Raji (cell line): ENCODE data around the gene BCAP31.

ENCODE experiments used
- POLR2A ChIP-seq: IDR thresholded peaks from 2 replicates; pipeline ENCODE4 v1.6.1; 2011; ENCODE audit warnings: low read depth, low read length, control low read depth; ENCODE audit not compliant: insufficient read depth

BCAP31 gene

DNA sequence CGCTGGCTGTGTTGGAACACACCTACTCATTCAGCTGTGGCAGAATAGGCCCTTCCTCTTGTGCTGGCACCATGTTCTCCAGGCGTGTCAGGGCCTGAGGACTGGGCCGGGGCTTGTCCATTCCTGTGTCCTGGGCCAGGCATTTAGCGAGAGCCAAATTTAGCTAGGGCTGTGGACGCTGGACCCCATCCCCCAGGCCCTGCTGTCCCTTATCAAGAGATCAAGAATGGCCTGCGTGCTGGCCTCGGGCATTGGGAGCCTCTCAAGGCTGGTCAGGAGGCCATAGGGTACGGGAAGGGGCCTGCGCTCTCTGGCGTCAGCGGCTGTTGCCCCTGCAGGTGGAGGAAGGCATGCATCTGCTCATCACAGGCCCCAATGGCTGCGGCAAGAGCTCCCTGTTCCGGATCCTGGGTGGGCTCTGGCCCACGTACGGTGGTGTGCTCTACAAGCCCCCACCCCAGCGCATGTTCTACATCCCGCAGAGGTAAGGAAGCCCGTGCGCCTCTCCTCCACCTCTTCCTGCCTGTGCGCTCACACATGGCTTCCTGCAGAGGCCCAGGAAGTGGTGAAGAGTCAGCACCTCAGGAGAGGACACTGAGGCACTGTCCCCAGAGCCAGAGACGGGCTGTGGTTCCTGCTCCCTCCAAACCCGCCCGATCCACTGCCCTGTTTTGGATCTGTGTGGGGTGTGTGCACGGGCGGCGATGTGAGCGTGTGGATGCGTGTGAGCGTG is 15.7 kb upstream of the BCAP31 start:
- TF ChIP-seq POLR2A = no peak

DNA sequence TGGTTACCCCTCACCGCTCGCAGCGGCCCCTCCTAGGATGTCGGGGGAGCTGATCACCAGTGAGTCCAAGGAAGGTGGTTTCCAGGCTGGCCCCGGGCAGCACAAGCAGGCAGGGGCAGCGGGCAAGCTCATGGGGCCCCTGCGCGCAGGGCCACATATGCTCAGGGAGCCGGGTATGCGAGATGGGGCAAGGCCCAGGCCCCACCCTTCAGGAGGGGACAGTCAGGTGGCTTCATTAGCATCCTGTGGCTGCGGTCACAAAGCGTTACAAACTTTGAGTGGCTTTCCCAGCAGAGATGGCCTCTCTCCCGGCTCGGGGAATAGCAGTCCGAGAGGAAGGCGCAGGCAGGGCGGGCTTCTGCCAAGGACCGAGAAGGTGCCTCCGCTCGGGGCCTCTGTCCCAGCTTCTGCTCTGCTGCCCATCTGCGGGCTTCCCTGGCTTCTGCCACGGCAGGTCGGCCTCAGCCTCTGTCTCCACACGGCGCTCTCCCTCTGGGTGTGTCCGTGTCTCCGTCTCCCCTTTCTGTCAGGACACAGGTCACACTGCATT is 13.9 kb upstream of the BCAP31 start:
- TF ChIP-seq POLR2A = no peak

DNA sequence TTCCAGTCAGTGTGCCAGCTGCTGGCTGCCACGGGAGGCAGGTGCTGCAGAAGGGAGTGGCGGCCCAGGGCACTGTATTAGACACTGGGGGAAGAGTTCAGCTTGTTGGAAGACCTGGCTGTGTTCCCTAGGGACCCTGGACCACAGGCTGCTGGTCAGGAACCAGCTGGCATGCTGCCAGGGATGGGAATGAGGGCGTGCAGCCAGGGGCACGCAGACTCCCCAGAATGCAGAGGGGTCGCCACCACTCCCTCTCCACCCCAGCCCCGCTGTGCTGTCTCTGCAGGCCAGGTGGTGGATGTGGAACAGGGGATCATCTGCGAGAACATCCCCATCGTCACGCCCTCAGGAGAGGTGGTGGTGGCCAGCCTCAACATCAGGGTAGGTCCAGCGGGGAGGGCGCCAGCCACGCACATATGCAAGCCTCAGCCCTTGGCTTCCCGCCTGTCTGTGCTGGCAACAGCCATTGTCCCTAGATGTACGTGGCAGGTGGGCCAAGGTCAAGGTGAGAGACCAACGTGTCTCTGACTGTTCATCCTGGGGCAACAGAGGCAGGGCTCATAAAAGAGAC is 12.8 kb upstream of the BCAP31 start:
- no peak for TF ChIP-seq POLR2A

DNA sequence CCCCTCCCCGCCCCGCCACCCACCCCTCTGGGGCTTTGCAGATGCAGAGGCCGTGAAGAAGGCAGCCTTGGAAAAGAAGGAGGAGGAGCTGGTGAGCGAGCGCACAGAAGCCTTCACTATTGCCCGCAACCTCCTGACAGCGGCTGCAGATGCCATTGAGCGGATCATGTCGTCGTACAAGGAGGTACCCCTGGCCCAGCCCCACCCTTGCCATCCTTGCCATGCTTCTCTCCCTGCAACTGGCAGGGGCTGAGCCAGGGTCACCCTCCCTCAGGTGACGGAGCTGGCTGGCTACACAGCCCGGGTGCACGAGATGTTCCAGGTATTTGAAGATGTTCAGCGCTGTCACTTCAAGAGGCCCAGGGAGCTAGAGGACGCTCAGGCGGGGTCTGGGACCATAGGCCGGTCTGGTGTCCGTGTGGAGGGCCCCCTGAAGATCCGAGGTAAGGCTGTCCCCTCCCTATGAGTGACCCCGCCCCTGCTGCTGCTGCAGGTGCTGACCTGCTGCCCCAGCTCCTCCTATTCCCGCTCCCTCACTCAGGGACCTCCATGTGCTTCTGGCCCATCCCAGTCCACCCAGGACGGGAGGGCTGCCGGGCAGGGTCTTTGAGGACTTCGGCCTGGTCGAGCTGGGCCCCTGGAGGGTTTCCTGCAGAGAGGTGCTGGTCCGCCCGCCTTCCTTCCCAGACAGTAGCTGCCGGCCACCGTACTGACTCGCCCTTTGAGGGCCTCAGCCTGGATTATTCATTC is 12.1 kb upstream of the BCAP31 start:
- TF ChIP-seq POLR2A = no peak

DNA sequence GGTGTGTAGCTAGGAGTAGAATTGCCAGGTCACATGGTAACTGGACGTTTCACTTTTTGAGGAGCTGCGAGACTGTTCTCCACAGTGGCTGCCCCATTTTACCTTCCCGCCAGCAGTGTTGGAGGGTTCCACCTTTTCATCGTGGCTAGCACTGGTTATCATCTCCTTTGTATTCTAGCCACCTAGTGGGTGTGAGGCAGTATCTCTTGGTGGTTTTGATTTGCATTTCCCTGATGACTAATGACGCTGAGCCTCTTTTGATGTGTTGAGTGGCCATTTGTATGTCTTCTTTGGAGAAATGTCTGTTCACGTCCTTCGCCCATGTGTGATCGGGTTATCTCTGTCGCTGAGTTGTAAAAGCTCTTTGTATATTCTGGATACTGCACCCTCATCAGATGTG is 11.1 kb upstream of the BCAP31 start:
- no peak for TF ChIP-seq POLR2A

DNA sequence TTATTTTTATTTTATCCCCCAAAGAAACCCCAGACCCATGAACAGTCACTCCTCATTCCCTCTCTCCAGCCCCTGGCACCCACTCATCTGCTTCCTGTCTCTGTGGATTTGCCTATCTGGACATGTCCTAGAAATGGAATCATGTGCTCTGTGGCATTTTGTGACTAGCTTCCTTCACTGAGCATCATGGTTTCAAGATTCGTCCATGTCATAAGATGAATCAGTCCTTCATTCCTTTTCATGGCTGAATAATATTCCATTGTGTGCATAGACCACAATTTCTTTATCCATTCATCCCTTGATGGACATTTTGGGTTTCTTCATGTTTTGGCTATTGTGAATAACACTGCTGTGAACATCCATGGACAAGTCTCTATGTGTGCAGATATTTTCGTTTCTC is 10.7 kb upstream of the BCAP31 start:
- no peak for TF ChIP-seq POLR2A

DNA sequence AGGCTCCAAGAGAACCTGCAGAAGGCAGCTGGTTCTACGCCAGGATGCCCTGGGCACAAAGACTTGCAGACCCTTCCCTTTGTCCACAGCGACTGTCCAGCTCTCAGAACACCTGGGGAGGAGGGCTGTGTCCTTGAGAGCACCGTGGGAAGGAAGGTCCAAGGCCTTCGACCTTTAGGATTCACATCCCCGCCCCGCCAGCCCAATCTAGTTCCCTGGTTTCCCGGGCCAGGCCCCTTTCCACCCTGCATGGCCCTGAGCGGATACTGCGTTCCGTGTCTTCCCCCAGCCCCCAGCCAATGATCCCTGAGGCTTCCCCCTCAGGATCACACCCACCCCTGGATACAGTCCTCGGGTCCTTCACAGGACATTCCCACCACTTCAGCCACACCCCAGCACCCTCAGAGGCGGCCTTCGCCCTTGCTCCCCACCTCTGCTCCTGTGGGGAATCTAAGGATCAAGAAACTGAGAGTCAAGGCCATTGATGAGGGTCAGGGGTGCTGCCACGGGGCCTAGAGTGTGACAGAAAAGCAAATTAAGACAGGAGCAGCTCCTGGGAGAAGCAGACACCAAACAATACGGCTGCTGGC is 9.6 kb upstream of the BCAP31 start:
- TF ChIP-seq POLR2A = no peak

DNA sequence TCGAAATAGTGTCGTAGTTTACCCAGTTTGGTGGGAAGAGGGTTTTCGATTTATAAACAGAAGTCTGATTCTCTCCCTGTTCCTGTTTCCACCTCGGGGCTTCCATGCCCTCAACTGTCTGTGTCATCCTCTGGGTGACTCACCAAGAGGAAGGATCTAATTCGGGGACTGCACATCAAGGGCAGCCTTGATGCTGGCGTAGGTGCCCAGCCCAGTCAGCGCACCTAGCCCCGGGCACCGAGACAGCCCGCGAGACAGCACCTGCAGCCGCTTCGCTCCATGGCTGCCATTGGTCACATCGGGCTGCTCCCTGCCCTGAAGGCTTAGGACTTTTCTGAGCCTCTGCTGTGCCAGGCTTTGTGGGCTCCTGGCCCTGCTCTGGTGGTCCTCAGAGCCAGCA is 8.2 kb upstream of the BCAP31 start:
- TF ChIP-seq POLR2A = no peak

DNA sequence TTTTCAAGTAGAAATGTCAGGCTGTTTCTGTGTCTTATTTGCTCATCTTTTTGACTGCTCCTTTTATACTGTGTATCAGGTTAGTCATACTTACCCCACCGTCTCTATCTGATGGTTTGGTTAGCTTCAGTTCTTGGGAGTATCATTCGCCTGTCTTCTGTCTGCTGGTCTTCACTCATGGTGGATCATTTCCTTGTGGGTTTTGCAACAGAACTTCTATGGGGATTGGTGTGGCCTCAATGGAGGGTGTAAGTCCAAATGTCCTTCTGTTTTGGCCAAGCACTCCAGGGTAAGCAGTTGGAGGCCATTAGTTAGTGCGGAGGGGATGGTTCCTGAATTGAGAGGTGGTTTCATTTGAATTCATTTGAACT is 7.6 kb upstream of the BCAP31 start:
- TF ChIP-seq POLR2A = no peak

DNA sequence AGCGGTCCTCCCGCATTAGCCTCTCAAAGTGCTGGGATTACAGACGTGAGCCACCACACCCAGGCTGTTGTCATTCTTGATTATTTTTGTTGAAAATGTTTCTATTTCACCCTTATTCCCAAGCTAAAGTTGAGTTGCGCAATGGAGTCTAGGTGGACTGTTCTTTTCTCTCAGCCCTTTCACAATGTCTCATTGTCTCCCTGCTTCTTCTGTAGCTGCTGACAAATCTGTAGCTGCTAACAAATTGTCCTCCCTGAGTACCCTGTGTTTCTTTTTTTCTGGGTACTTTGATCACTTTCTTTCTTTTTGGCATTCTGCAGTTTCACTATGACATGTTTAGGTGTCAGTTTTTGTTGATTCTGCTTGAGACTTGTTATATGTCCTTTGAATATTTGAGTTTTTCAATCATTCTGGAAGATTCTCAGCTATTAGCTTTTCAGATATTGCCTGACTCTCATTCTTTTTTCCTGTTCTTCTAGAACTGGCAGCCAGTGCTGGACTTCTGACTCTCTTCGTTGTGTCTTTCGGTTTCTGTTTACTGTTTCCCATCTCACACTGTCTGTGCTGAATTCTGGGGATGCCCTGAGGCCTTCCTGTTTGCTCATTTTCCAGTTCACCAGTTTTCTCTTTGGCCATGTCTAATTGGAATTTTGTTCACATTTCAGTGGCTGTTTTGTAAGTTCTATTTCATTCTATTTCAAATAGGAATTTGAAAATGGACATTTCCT is 7.1 kb upstream of the BCAP31 start:
- TF ChIP-seq POLR2A = no peak

DNA sequence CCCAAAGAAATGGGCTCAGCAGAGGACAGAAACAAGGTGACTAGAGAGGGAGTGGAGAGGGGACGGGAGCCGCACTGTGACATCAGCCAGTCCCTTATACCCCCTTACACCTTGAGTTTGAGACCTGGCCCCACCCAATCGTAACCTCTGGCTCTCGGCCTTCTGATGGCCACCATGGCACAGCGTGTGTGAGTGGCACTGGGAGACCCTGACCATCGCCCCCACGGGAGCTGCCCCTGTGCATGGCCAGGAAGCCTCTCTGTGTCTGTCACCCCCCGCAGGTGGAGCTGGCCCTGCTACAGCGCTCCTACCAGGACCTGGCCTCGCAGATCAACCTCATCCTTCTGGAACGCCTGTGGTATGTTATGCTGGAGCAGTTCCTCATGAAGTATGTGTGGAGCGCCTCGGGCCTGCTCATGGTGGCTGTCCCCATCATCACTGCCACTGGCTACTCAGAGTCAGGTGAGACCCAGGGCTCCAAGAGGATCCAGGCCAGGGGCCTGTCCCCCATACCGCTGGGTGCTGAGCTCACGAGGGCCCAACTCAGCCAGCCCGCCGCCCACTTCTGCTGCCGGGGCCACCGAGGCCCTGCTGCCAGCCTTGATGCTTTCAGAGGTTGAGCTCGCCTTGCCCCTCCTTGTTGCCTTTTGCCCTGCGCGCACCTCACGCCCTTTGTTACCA is 4.9 kb upstream of the BCAP31 start:
- no peak for TF ChIP-seq POLR2A

DNA sequence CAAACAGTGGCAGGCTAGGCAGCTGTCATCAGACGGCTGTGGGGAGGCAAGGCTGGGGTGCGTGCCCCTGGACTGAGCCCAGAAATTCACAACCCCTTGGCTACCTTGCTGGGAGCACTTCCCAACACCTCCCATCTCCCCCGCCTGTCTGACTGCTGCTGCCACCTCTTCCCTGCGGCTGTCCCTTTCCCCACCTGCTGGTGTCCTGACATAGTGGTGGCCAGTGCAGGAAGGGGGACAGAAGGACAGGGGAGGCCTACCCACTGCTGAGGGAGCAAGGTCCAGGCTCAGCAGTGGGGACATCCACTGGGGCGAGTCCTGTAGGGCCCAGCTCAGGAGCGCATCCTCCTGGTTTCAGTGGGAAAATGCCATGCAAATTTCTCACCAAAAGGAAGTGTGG is 3.9 kb upstream of the BCAP31 start:
- no peak for TF ChIP-seq POLR2A

DNA sequence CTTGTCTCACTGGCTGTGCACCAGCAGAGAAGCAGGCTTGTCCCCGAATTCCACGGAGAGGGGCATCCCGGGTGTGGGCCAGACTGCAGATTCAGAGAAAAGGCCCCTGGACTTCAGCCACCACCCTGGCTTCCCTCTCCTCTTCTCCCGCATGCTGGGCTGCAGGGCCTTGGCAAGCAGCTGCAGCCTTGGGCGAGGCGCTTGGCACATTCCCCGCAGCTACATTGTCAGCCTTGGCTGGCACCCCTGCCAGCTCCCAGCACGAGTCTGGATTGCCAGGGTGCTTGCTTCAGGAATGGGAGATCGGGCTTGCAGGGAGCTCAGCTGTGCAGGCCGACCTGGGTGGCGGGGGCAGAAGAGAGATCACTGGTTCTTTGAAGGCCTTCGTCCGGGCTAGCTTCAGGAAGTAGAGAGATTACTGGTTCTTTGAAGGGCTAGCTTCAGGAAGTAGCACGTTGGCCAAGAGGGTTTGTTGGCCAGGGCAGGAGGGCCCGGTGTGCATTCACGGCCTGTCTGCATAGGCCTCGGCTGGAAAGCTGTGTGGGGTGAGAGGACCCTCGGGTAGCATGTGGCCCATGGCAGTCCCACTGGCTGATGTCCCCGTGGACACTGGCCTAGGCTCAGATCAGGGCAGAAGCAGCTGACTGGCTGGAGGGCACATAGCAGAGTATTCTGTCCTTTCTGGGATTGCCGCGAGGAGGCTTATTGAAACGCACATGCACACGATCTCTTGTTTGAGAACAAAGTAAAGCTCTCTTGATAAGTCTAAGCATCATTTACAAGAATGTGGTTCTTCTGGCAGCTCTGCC is 3.1 kb upstream of the BCAP31 start:
- TF ChIP-seq POLR2A = no peak
